AG04449 (cell line): ENCODE measurements around the gene LOXL4.

ENCODE experiments used
- CTCF ChIA-PET: fragments of 350-600 bp; formaldehyde crosslinking; extraction: SDS; loops from one replicate; lab custom pipeline; 2021; ENCODE audit warnings: antibody characterized with exemption; lab: Yijun Ruan, JAX
- POLR2A ChIA-PET: fragments of 400-600, 350-600 bp; formaldehyde crosslinking; extraction: SDS; loops from one replicate; lab custom pipeline; 2020; ENCODE audit warnings: antibody characterized with exemption, inconsistent platforms; lab: Yijun Ruan, JAX
- DNase-seq: peaks from one replicate; pipeline ENCODE4 v3.0.0-alpha.2; 2010; ENCODE audit warnings: low read depth, low spot score
- H3K4me3 ChIP-seq: 2 replicates; pipeline ENCODE4 v1.5.1; 2011; ENCODE audit warnings: low read depth, mild to moderate bottlenecking, control low read depth, low read length
- CTCF ChIP-seq: IDR thresholded peaks from one replicate; pipeline ENCODE4 v1.5.1; 2011; ENCODE audit warnings: mild to moderate bottlenecking, moderate library complexity, low read length, control low read depth, inconsistent platforms; ENCODE audit not compliant: insufficient read depth; ENCODE audit errors: missing control alignments

The LOXL4 gene

GRCh38 chr10:98260752-98261151, 7.2 kb downstream of the LOXL4 start:
- ChIA-PET CTCF (interaction anchor here (2.9 to 12.0 kb wide), 2 partner anchors 51 to 134 kb away, joined by 34 to 142 read pairs; no protein-coding TSS in a partner anchor), POLR2A (no interaction called here)
- H3K4me3 ChIP-seq: no peak overlapping the region
- DNase-seq: no peak
- TF ChIP-seq CTCF: no peak

GRCh38 chr10:98260350-98260749, 7.6 kb downstream of the LOXL4 start:
- ChIA-PET POLR2A (no interaction called here), CTCF (interaction anchor here (12.0 kb wide), 1 partner anchor 51 kb away, joined by 142 read pairs; no protein-coding TSS in a partner anchor)
- H3K4me3 ChIP-seq: no peak overlapping the region
- TF ChIP-seq CTCF: no peak
- DNase-seq: no peak

GRCh38 chr10:98259606-98260315, 8.2 kb downstream of the LOXL4 start:
- no peak for DNase-seq
- ChIA-PET POLR2A (interaction anchor here (0.6 kb wide), 1 partner anchor 576 kb away, joined by 3 read pairs; no protein-coding TSS in a partner anchor), CTCF (interaction anchor here (1.8 to 12.0 kb wide), 4 partner anchors 17 to 135 kb away, joined by 7 to 142 read pairs (median 14); no protein-coding TSS in a partner anchor)
- no peak for TF ChIP-seq CTCF
- no peak overlapping the region for H3K4me3 ChIP-seq

GRCh38 chr10:98258683-98259454, 9.1 kb downstream of the LOXL4 start:
- ChIA-PET POLR2A (interaction anchor here (0.6 kb wide), 2 partner anchors 468 to 575 kb away, joined by 3 read pairs; no protein-coding TSS in a partner anchor), CTCF (interaction anchor here (1.8 to 3.9 kb wide), 3 partner anchors 16 to 136 kb away, joined by 7 to 19 read pairs (median 8); no protein-coding TSS in a partner anchor)
- H3K4me3 ChIP-seq: no peak overlapping the region
- TF ChIP-seq CTCF: no peak
- DNase-seq: no peak

- ChIA-PET CTCF (interaction anchor here (1.8 to 3.9 kb wide), 3 partner anchors 15 to 137 kb away, joined by 7 to 19 read pairs (median 8); no protein-coding TSS in a partner anchor), POLR2A (no interaction called here)
- no peak for TF ChIP-seq CTCF
- no peak overlapping the region for H3K4me3 ChIP-seq
- no peak for DNase-seq
Observed at GRCh38 chr10:98257961-98258360, 10.0 kb downstream of the LOXL4 start.
